SU-DHL-6 (cell line): ENCODE measurements around the gene SH3RF3.

ENCODE experiments used
- H2AFZ ChIP-seq: fragments of 200-600 bp; sonication (generic); 2 replicates; pipeline ENCODE4 v1.6.1; 2014; ENCODE audit warnings: low read depth, mild to moderate bottlenecking, moderate library complexity, mixed read lengths, antibody characterized with exemption, low read length; ENCODE audit not compliant: severe bottlenecking
- H3F3A ChIP-seq: fragments of 200-600 bp; shearing (Covaris generic); 2 replicates; pipeline ENCODE4 v1.6.0; 2016; ENCODE audit warnings: antibody characterized with exemption, mild to moderate bottlenecking; ENCODE audit not compliant: insufficient read depth
- H3K27ac ChIP-seq: fragments of 200-600 bp; sonication (generic); 2 replicates; pipeline ENCODE4 v1.5.1; 2016; ENCODE audit warnings: low read depth, mild to moderate bottlenecking, low read length, moderate library complexity, mixed read lengths
- H3K27me3 ChIP-seq: fragments of 200-600 bp; sonication (generic), shearing (Covaris generic); 2 replicates; pipeline ENCODE4 v1.6.0; 2014; ENCODE audit warnings: mild to moderate bottlenecking, low read length
- H3K36me3 ChIP-seq: fragments of 200-600 bp; sonication (generic); 2 replicates; pipeline ENCODE4 v1.6.1; 2014; ENCODE audit warnings: mild to moderate bottlenecking, low read length, mixed read lengths
- H3K4me2 ChIP-seq: fragments of 300-600, 200-600 bp; shearing (Covaris generic), sonication (generic); 2 replicates; pipeline ENCODE4 v1.6.0; 2014; ENCODE audit warnings: low read length, low read depth, mild to moderate bottlenecking; ENCODE audit not compliant: poor library complexity, severe bottlenecking
- H3K4me3 ChIP-seq: fragments of 200-600 bp; sonication (generic); 2 replicates; pipeline ENCODE4 v1.5.1; 2014; ENCODE audit warnings: antibody characterized with exemption, low read length, mild to moderate bottlenecking, mixed read lengths; ENCODE audit not compliant: insufficient read depth, poor library complexity, severe bottlenecking
- H3K79me2 ChIP-seq: fragments of 200-600 bp; sonication (generic); 2 replicates; pipeline ENCODE4 v1.6.1; 2014; ENCODE audit warnings: mild to moderate bottlenecking, low read length, moderate library complexity; ENCODE audit not compliant: insufficient read depth
- H3K9ac ChIP-seq: fragments of 200-600 bp; sonication (generic); 2 replicates; pipeline ENCODE4 v1.7.0; 2014; ENCODE audit warnings: mild to moderate bottlenecking, low read length
- H3K9me2 ChIP-seq: fragments of 200-600 bp; sonication (generic); replicated peaks from 2 replicates; pipeline ENCODE4 v1.6.1; 2014; ENCODE audit warnings: low read length; ENCODE audit not compliant: insufficient read depth
- H3K9me3 ChIP-seq: fragments of 200-600 bp; sonication (generic); 2 replicates; pipeline ENCODE4 v1.6.1; 2014; ENCODE audit warnings: low read length, mixed read lengths; ENCODE audit not compliant: insufficient read depth
- H4K20me1 ChIP-seq: fragments of 200-600 bp; sonication (generic); 2 replicates; pipeline ENCODE4 v1.6.1; 2014; ENCODE audit warnings: low read depth, mild to moderate bottlenecking, antibody characterized with exemption, low read length, moderate library complexity, mixed read lengths
- EZH2phosphoT487 ChIP-seq: fragments of 200-600 bp; sonication (generic), shearing (Covaris generic); conservative IDR thresholded peaks from 2 replicates; pipeline ENCODE4 v1.6.1; 2018; ENCODE audit warnings: mild to moderate bottlenecking, antibody characterized with exemption, low read length, moderate library complexity, mixed read lengths
- TF ChIP-seq, protein P1 (sequence below): fragments of 200-600 bp; sonication (generic); IDR thresholded peaks from one replicate; pipeline ENCODE4 v1.5.1; 2017; ENCODE audit warnings: antibody characterized with exemption, mild to moderate bottlenecking, low read length, moderate library complexity; ENCODE audit not compliant: insufficient read depth, poor library complexity, severe bottlenecking

The SH3RF3 gene

DNA sequence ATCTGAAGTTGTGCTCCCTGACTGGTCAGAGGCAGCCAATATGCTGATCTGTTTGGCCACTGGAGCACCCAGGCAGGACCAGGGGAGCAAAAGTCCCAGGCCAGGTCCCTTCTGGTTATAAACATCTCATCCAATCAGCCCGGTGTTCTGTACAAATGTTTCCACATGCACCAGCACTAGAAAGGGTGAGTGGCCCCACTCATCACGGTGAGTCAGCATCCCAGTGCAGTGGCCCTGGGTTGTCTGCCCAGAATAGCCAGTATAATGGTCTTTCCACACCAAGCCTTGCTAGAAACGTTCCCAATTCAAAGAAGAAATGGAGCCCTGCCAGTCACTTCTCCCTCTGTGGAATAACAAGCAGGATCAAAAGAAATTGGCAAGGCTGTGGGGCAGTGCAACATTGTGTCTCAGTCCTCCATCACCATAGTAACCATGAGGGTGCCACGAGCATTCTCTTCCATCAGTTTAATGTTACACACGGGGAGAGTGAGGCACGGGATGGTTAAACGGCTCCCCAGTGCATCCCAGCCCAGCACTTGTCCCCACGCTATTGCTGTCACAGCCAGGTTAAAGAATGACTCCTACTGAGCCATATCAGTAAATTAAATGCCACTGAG, 309.9 kb downstream of the SH3RF3 start:
- no peaks in the 10 kb centered on the region for H3K79me2 ChIP-seq
- H3K27me3 ChIP-seq: no peaks in the 10 kb centered on the region
- no peak overlapping the region for H3K9ac ChIP-seq
- H3K36me3 ChIP-seq: 0 out of 2 replicates have a peak, but pooled peaks cover 2% of the 10 kb centered on the region
- no peak overlapping the region for H3K4me2 ChIP-seq
- no peak overlapping the region for H3K4me3 ChIP-seq
- H3K9me2 ChIP-seq: no peaks in the 10 kb centered on the region
- no peaks in the 10 kb centered on the region for H3F3A ChIP-seq
- TF ChIP-seq, protein P1, sequence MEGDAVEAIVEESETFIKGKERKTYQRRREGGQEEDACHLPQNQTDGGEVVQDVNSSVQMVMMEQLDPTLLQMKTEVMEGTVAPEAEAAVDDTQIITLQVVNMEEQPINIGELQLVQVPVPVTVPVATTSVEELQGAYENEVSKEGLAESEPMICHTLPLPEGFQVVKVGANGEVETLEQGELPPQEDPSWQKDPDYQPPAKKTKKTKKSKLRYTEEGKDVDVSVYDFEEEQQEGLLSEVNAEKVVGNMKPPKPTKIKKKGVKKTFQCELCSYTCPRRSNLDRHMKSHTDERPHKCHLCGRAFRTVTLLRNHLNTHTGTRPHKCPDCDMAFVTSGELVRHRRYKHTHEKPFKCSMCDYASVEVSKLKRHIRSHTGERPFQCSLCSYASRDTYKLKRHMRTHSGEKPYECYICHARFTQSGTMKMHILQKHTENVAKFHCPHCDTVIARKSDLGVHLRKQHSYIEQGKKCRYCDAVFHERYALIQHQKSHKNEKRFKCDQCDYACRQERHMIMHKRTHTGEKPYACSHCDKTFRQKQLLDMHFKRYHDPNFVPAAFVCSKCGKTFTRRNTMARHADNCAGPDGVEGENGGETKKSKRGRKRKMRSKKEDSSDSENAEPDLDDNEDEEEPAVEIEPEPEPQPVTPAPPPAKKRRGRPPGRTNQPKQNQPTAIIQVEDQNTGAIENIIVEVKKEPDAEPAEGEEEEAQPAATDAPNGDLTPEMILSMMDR: no peak
- TF ChIP-seq EZH2phosphoT487: no peak
- peaks cover 11% of the 10 kb centered on the region; the same call in 1 of the 2 replicates for H3K9me3 ChIP-seq
- H4K20me1 ChIP-seq: no peaks in the 10 kb centered on the region
- no peak overlapping the region for H3K27ac ChIP-seq
- no peak overlapping the region for H2AFZ ChIP-seq

DNA sequence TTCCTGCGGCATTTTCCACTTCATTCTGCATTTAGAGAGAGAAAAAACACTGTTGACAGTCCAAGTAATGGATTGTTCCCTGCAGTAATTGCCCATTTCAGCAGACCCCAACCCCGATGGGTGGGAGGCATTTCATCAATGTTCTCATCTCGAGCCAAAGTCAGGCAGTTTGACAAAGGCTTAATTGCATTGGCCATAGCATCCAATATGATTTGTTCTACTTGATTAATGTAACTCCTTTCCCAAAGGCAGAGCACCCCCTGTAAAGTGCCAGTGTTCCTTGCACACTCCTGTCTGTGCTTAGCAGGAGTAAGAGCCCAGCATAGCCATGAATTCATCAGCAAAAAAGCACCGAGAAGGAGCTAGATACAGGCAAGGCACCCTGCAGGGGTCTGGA, 310.4 kb downstream of the SH3RF3 start:
- TF ChIP-seq EZH2phosphoT487: no peak
- TF ChIP-seq, protein P1: no peak
- Histone ChIP-seq H3K27me3 (no peaks in the 10 kb centered on the region), H3K9ac (no peak overlapping the region), H3K9me3 (peaks cover 11% of the 10 kb centered on the region; the same call in 1 of the 2 replicates), H3K27ac (no peak overlapping the region), H3K79me2 (no peaks in the 10 kb centered on the region), H2AFZ (no peak overlapping the region), H3K9me2 (no peaks in the 10 kb centered on the region), H3F3A (no peaks in the 10 kb centered on the region), H3K4me2 (no peak overlapping the region), H3K4me3 (no peak overlapping the region), H4K20me1 (no peaks in the 10 kb centered on the region), H3K36me3 (0 out of 2 replicates have a peak, but pooled peaks cover 2% of the 10 kb centered on the region)

DNA sequence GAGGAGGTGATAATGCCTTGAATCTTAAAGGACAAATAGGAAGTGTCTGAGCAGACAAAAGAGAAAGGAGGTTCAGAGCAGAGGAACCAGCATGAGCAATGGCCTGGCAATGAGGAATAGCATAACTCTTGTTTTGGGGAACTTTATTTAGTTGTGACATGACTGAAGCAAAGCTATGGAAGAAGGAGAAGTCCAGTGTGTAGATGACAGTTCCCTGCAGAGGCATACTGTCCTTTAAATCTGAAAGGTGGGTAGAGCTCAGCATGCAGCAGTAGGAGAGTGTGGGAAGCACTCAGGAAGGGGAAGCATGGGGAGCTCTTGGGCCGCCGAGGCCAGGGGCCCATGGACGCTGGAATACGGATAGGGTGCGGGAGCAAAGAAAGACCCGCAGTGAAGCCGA, 311.0 kb downstream of the SH3RF3 start:
- no peak for TF ChIP-seq EZH2phosphoT487
- TF ChIP-seq, protein P1: no peak
- Histone ChIP-seq H3K36me3 (0 out of 2 replicates have a peak, but pooled peaks cover 2% of the 10 kb centered on the region), H3K27ac (no peak overlapping the region), H4K20me1 (no peaks in the 10 kb centered on the region), H3K27me3 (no peaks in the 10 kb centered on the region), H3F3A (no peaks in the 10 kb centered on the region), H2AFZ (no peak overlapping the region), H3K4me2 (no peak overlapping the region), H3K79me2 (no peaks in the 10 kb centered on the region), H3K4me3 (no peak overlapping the region), H3K9me3 (peaks cover 11% of the 10 kb centered on the region; the same call in 1 of the 2 replicates), H3K9ac (no peak overlapping the region), H3K9me2 (no peaks in the 10 kb centered on the region)
